ENCODE data around the gene STX2.

Gene STX2

GRCh38 chr12:130830246-130830551 lies 8.9 kb downstream of the STX2 start:
- Histone ChIP-seq H3K27me3 (ENCODE audit: insufficient read depth, low read length, poor library complexity, severe bottlenecking) (no peaks in the 10 kb centered on the region), H3K9me3 (ENCODE audit: insufficient read depth, low read depth, low read length) (no peaks in the 10 kb centered on the region), H3K4me2 (ENCODE audit: low read depth, low read length, poor library complexity, severe bottlenecking) (no peak overlapping the region), H3K9me2 (replicated peaks; ENCODE audit: low read depth, low read length) (no peaks in the 10 kb centered on the region), H3K36me3 (ENCODE audit: insufficient read depth, low read length) (no peaks in the 10 kb centered on the region), H2AFZ (ENCODE audit: low read length) (no peak overlapping the region), H4K20me1 (ENCODE audit: insufficient read depth, low read length, poor library complexity, severe bottlenecking) (no peaks in the 10 kb centered on the region), H3K9ac (ENCODE audit: low read depth, low read length, poor library complexity, severe bottlenecking) (no peak overlapping the region), H3K4me3 (ENCODE audit: low read length, poor library complexity, severe bottlenecking) (no peak overlapping the region), H3K4me1 (ENCODE audit: insufficient read depth, low read length, poor library complexity, severe bottlenecking) (peaks cover 5% of the 10 kb centered on the region), H3K79me2 (ENCODE audit: insufficient read depth, low read length) (peaks cover 7% of the 10 kb centered on the region; the same call in 1 of the 2 replicates), H3F3A (ENCODE audit: low read depth) (no peaks in the 10 kb centered on the region)
- TF ChIP-seq CTCF (conservative IDR thresholded peaks at IDR 0.05; ENCODE audit: low read length), result no peak

GRCh38 chr12:130829391-130830245 lies 9.4 kb downstream of the STX2 start:
- no peak overlapping the region for H2AFZ ChIP-seq (ENCODE audit: low read length)
- peaks cover 7% of the 10 kb centered on the region; the same call in 1 of the 2 replicates for H3K79me2 ChIP-seq (ENCODE audit: insufficient read depth, low read length)
- H3K9me2 ChIP-seq (replicated peaks; ENCODE audit: low read depth, low read length), result no peaks in the 10 kb centered on the region

GRCh38 chr12:130828895-130829294 lies 10.2 kb downstream of the STX2 start:
- no peaks in the 10 kb centered on the region for H3K4me1 ChIP-seq (ENCODE audit: insufficient read depth, low read length, poor library complexity, severe bottlenecking)
- H3K9me3 ChIP-seq (ENCODE audit: insufficient read depth, low read depth, low read length), result no peaks in the 10 kb centered on the region
- H3K4me2 ChIP-seq (ENCODE audit: low read depth, low read length, poor library complexity, severe bottlenecking), result no peak overlapping the region
- no peak overlapping the region for H3K4me3 ChIP-seq (ENCODE audit: low read length, poor library complexity, severe bottlenecking)
- H3K36me3 ChIP-seq (ENCODE audit: insufficient read depth, low read length), result no peaks in the 10 kb centered on the region
- no peaks in the 10 kb centered on the region for H3F3A ChIP-seq (ENCODE audit: low read depth)
- no peak overlapping the region for H3K9ac ChIP-seq (ENCODE audit: low read depth, low read length, poor library complexity, severe bottlenecking)
- TF ChIP-seq CTCF (conservative IDR thresholded peaks at IDR 0.05; ENCODE audit: low read length), result no peak
- no peak for TF ChIP-seq EZH2phosphoT487 (IDR thresholded peaks at IDR 0.05; ENCODE audit: borderline replicate concordance)
- H3K9me2 ChIP-seq (replicated peaks; ENCODE audit: low read depth, low read length), result no peaks in the 10 kb centered on the region
- H2AFZ ChIP-seq (ENCODE audit: low read length), result no peak overlapping the region
- H3K79me2 ChIP-seq (ENCODE audit: insufficient read depth, low read length), result peaks cover 7% of the 10 kb centered on the region; the same call in 1 of the 2 replicates
- no peaks in the 10 kb centered on the region for H3K27me3 ChIP-seq (ENCODE audit: insufficient read depth, low read length, poor library complexity, severe bottlenecking)
- no peaks in the 10 kb centered on the region for H4K20me1 ChIP-seq (ENCODE audit: insufficient read depth, low read length, poor library complexity, severe bottlenecking)

More at GRCh38 chr12:130829391-130830245, 9.4 kb downstream of the STX2 start:
- no peak overlapping the region for H3K4me2 ChIP-seq (ENCODE audit: low read depth, low read length, poor library complexity, severe bottlenecking)
- H3K9me3 ChIP-seq (ENCODE audit: insufficient read depth, low read depth, low read length), result no peaks in the 10 kb centered on the region
- H3K4me3 ChIP-seq (ENCODE audit: low read length, poor library complexity, severe bottlenecking), result no peak overlapping the region
- no peak overlapping the region for H3K9ac ChIP-seq (ENCODE audit: low read depth, low read length, poor library complexity, severe bottlenecking)
- H3K27me3 ChIP-seq (ENCODE audit: insufficient read depth, low read length, poor library complexity, severe bottlenecking), result no peaks in the 10 kb centered on the region
- H3K36me3 ChIP-seq (ENCODE audit: insufficient read depth, low read length), result no peaks in the 10 kb centered on the region
- no peaks in the 10 kb centered on the region for H3K4me1 ChIP-seq (ENCODE audit: insufficient read depth, low read length, poor library complexity, severe bottlenecking)
- H3F3A ChIP-seq (ENCODE audit: low read depth), result no peaks in the 10 kb centered on the region
- TF ChIP-seq CTCF (conservative IDR thresholded peaks at IDR 0.05; ENCODE audit: low read length) (no peak), EZH2phosphoT487 (IDR thresholded peaks at IDR 0.05; ENCODE audit: borderline replicate concordance) (no peak)
- H4K20me1 ChIP-seq (ENCODE audit: insufficient read depth, low read length, poor library complexity, severe bottlenecking), result no peaks in the 10 kb centered on the region

Data from Loucy (cell line).